Right lobe of liver (tissue), 6 donors: ENCODE results near the gene ITPRID1. TPM values are rescaled to one million over a fixed set of nuclear protein-coding genes. Genes with fewer than 3 reads are reported as not detected.

Experiments
- ATAC-seq, 4 donors: fragments of 200-7000 bp; cut with Tn5 transposase; one replicate each; pipeline ENCODE4 v1.9.1; 2020; ENCODE audit warnings: mild to moderate bottlenecking in 4 of 4, moderate library complexity in 4 of 4
- DNase-seq, 3 donors: peaks; one replicate each; pipeline ENCODE4 v3.0.0-alpha.2; 2020
- H3K27ac ChIP-seq, 3 donors: fragments of 200-600 bp; one replicate each; pipeline ENCODE4 v1.8.0; 2022
- H3K27me3 ChIP-seq, 2 donors: fragments of 200-600 bp; one replicate each; pipeline ENCODE4 v1.8.0; 2022
- H3K36me3 ChIP-seq, 4 donors: fragments of 200-600 bp; sonication (generic) in 1 of 4; one replicate each; pipeline versions ENCODE4 v1.5.1 to v1.8.0; 2017 to 2022; ENCODE audit warnings: control low read depth in 1 of 4
- H3K4me1 ChIP-seq, 4 donors: fragments of 200-600 bp; sonication (generic) in 1 of 4; one replicate each; pipeline versions ENCODE4 v1.5.1 to v1.8.0; 2017 to 2022; ENCODE audit warnings: control low read depth in 1 of 4
- H3K4me3 ChIP-seq, 3 donors: fragments of 200-600 bp; one replicate each; pipeline ENCODE4 v1.8.0; 2022
- H3K9me3 ChIP-seq, 4 donors: fragments of 200-600 bp; sonication (generic) in 1 of 4; one replicate each; pipeline versions ENCODE4 v1.5.1 to v1.8.0; 2017 to 2022; ENCODE audit warnings: control low read depth in 1 of 4
- CTCF ChIP-seq, 4 donors: fragments of 200-600 bp in 3 of 4; fragments of 450-650 bp in 1 of 4; IDR thresholded peaks; one replicate each; pipeline versions ENCODE4 v1.5.1 to v1.8.0; 2016 to 2022; ENCODE audit warnings: antibody characterized with exemption in 4 of 4, mild to moderate bottlenecking in 2 of 4
- POLR2A ChIP-seq: fragments of 450-650 bp; IDR thresholded peaks from one replicate; pipeline ENCODE4 v1.6.1; 2017; ENCODE audit warnings: antibody characterized with exemption, mild to moderate bottlenecking
- WGBS: methylation state at CpG from one replicate; pipeline ENCODE4 v1.1.6; 2018; ENCODE audit warnings: low coverage, low lambda C conversion rate; ENCODE audit not compliant: insufficient coverage; ENCODE audit errors: missing lambda C conversion rate; 5-methylcytosine and 5-hydroxymethylcytosine counted together
- intact Hi-C, 2 donors: fragments of 100-400 bp; cut with DNase I; formaldehyde crosslinking; loops; one replicate each; pipeline versions ENCODE4 v1.11.2 to v1.14.1; 2022
- total RNA-seq, 6 experiments: library from RNA; depleted of rRNA in 2 of 6; stranded (reverse); fragments of >200 nt in 2 of 6; fragmentation: NEBNext Ultra II Directional in 3 of 6; extraction: Animal tissue kit (Norgen Biotek cat#: 25700) in 3 of 6; gene quantifications; one replicate each; pipeline versions ENCODE4 v1.1.0 to v1.2.4, GENCODE V29; 2016 to 2023
- donor health status: DM: no; HTN: yes; CAD: no.
- donor health status: DM: no; HTN: no; CAD: no.
- donor health status: DM: no; HTN: no; CAD: no.
- donor health status: DM: no; HTN: yes; CAD: no.
- donor health status: DM: no; HTN: yes; CAD: no.

The ITPRID1 gene
- total RNA-seq, 6 experiments from 2014 or later = not detected

GRCh38 chr7:31516680-31517502 is 3.0 kb downstream of the ITPRID1 start:
- H3K9me3 ChIP-seq = no peaks in the 10 kb centered on the region
- intact Hi-C loops = no loop called here
- 78% methylated on average over 10 of the region's 16 CpGs for WGBS
- no peak for ATAC-seq
- no peak overlapping the region for H3K4me3 ChIP-seq
- DNase-seq = no peak
- no peaks in the 10 kb centered on the region for H3K27me3 ChIP-seq
- no peaks in the 10 kb centered on the region for H3K4me1 ChIP-seq
- H3K27ac ChIP-seq = no peak overlapping the region
- TF ChIP-seq POLR2A (no peak), CTCF (IDR thresholded peaks at IDR 0.05) (no peak)
- H3K36me3 ChIP-seq = no peaks in the 10 kb centered on the region

- ATAC-seq = no peak
- no peak for TF ChIP-seq POLR2A
- intact Hi-C loops = no loop called here
- no peak for DNase-seq
- H3K4me3 ChIP-seq = no peak overlapping the region
- no peaks in the 10 kb centered on the region for H3K27me3 ChIP-seq
- WGBS = 63% methylated on average over 5 of the region's 31 CpGs
- H3K27ac ChIP-seq = no peak overlapping the region
- H3K36me3 ChIP-seq = no peaks in the 10 kb centered on the region
- no peaks in the 10 kb centered on the region for H3K9me3 ChIP-seq
- H3K4me1 ChIP-seq = no peaks in the 10 kb centered on the region
Measured at GRCh38 chr7:31517513-31517912, 3.6 kb downstream of the ITPRID1 start.

GRCh38 chr7:31518766-31519165 is 4.9 kb downstream of the ITPRID1 start:
- H3K36me3 ChIP-seq = no peaks in the 10 kb centered on the region
- 61% methylated on average over 4 of the region's 4 CpGs for WGBS
- H3K9me3 ChIP-seq = no peaks in the 10 kb centered on the region
- no peak overlapping the region for H3K4me3 ChIP-seq
- ATAC-seq (no peak), DNase-seq (no peak)
- no peak overlapping the region for H3K27ac ChIP-seq
- no peak for TF ChIP-seq CTCF (IDR thresholded peaks at IDR 0.05)
- no peak for TF ChIP-seq POLR2A
- no peaks in the 10 kb centered on the region for H3K27me3 ChIP-seq
- H3K4me1 ChIP-seq = no peaks in the 10 kb centered on the region
- intact Hi-C loops = no loop called here

- no peak for DNase-seq
- intact Hi-C loops = no loop called here
- H3K36me3 ChIP-seq = no peaks in the 10 kb centered on the region
- H3K27ac ChIP-seq = no peak overlapping the region
- TF ChIP-seq POLR2A = no peak
- H3K4me1 ChIP-seq = no peaks in the 10 kb centered on the region
- no peaks in the 10 kb centered on the region for H3K27me3 ChIP-seq
- WGBS = 57% methylated on average over 5 of the region's 5 CpGs
- no peak for ATAC-seq
- no peak overlapping the region for H3K4me3 ChIP-seq
- no peaks in the 10 kb centered on the region for H3K9me3 ChIP-seq
Measured at GRCh38 chr7:31521336-31522010, 7.6 kb downstream of the ITPRID1 start.

- H3K27ac ChIP-seq = no peak overlapping the region
- H3K4me1 ChIP-seq = no peaks in the 10 kb centered on the region
- no peak overlapping the region for H3K4me3 ChIP-seq
- no peaks in the 10 kb centered on the region for H3K36me3 ChIP-seq
- TF ChIP-seq CTCF (IDR thresholded peaks at IDR 0.05) = no peak
- TF ChIP-seq POLR2A = no peak
- H3K27me3 ChIP-seq = no peaks in the 10 kb centered on the region
- intact Hi-C loops = no loop called here
- ATAC-seq (no peak), DNase-seq (no peak)
- H3K9me3 ChIP-seq = no peaks in the 10 kb centered on the region
Measured at GRCh38 chr7:31526864-31527263, 13.0 kb downstream of the ITPRID1 start.
